ENCODE results near the gene FGFR4.

The FGFR4 gene

DNA sequence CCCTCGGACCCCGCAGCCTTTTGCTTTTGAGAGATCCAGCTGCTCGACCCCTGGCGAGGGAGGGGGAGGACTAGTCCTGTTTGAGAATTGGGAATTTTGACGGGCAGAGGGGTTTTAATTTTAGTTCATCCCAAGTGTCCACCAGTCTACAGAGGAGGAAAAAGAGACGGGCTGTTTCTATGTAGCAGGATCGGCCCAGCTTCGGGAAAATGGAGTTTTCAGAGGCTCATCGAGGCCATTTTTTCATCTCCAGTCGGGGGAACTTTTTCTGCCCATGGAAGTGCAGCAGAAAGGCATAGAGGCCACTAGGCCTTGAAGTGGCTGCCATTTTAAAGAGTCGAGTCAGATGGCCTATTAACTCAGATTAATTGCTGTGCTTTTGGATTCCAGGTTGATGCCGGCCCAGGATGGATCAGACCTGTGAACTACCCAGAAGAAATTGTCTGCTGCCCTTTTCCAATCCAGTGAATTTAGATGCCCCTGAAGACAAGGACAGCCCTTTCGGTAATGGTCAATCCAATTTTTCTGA, 48.0 kb downstream of the FGFR4 start:
- DNase-seq (ENCODE audit: low spot score): no peak
- TF ChIP-seq, protein P1, sequence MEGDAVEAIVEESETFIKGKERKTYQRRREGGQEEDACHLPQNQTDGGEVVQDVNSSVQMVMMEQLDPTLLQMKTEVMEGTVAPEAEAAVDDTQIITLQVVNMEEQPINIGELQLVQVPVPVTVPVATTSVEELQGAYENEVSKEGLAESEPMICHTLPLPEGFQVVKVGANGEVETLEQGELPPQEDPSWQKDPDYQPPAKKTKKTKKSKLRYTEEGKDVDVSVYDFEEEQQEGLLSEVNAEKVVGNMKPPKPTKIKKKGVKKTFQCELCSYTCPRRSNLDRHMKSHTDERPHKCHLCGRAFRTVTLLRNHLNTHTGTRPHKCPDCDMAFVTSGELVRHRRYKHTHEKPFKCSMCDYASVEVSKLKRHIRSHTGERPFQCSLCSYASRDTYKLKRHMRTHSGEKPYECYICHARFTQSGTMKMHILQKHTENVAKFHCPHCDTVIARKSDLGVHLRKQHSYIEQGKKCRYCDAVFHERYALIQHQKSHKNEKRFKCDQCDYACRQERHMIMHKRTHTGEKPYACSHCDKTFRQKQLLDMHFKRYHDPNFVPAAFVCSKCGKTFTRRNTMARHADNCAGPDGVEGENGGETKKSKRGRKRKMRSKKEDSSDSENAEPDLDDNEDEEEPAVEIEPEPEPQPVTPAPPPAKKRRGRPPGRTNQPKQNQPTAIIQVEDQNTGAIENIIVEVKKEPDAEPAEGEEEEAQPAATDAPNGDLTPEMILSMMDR (IDR thresholded peaks at IDR 0.05; ENCODE audit: extremely low read depth, missing control alignments): no peak

DNA sequence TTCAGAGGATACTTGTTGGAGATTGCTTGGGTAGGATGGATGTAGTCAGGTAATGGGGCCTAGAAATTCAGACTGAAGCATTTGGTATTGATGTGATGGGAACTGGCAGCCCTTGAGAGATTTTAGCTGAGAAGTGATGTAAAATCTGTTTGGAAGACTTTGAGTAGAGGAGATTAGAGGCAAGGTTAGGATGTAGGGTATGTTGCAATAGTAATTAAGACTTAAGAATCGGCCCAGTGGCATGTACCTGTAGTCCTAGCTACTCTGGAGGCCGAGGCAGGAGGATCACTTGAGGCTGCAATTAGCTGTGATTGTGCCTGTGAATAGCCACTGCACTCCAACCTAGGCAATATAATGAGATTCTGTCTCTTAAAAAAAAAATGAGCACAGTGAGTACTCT, 53.6 kb downstream of the FGFR4 start:
- no peak for DNase-seq (ENCODE audit: low spot score)
- TF ChIP-seq, protein P1 (IDR thresholded peaks at IDR 0.05; ENCODE audit: extremely low read depth, missing control alignments): no peak

DNA sequence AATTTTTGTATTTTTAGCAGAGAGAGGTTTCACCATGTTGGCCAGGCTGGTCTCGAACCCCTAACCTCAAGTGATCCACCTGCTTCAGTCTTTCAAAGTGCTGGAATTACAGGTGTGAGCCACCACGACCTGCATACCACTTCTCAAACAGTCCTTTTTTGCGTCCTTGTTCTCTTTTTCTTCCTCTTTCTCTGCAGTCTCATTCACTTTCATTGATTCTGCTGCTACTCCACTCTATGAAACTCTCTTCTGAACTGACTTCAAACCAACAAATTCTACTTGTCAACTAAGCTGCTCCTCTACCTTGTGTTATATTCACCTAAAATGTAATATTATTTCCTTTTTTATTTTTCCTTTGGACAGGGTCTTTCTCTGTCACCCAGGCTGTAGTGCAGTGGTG, 54.8 kb downstream of the FGFR4 start:
- TF ChIP-seq, protein P1 (IDR thresholded peaks at IDR 0.05; ENCODE audit: extremely low read depth, missing control alignments): no peak
- DNase-seq (ENCODE audit: low spot score): no peak

DNA sequence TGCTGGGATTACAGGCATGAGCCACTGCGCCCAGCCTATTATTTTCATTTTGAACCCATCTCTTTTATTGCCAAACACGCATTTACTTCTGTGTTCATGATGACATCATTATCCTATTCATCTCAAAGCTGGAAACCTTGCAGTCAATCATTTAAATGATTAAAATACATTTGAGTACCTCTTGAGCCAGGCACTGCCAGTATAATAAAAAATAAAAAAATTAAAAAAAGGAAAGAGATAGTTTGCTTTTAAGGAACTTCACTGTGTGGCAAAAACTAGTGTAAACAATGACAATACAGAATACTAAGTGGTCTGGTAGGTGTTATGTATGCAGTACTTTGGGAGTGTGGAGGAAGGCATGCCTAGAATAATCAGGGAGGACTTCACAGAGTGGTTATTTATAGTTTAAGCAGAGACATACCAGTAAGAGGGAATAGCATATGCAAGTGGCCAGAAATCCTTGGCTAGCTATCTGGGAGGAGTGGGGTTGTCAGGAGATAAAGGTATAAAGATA, 55.4 kb downstream of the FGFR4 start:
- TF ChIP-seq, protein P1 (IDR thresholded peaks at IDR 0.05; ENCODE audit: extremely low read depth, missing control alignments): no peak
- DNase-seq (ENCODE audit: low spot score): no peak

DNA sequence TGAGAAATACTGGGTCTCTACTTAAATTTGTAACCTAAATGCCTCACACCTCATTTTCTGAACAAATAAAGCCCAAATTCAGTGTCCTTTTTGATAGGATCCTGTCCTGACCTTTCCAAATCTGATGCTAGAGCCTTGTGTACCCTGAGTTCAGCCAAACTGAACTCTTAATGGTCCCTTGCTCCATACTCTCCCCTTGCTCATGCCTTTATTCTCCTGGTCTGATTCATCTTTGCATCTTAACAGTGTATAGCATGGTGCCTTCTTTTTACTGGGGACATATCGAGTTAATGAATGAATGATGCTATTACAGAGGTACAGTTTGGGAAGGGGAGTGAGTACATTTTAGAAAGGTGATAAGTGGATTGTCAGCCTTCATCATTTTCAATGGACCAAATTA, 56.1 kb downstream of the FGFR4 start:
- TF ChIP-seq, protein P1 (IDR thresholded peaks at IDR 0.05; ENCODE audit: extremely low read depth, missing control alignments): no peak
- DNase-seq (ENCODE audit: low spot score): no peak

DNA sequence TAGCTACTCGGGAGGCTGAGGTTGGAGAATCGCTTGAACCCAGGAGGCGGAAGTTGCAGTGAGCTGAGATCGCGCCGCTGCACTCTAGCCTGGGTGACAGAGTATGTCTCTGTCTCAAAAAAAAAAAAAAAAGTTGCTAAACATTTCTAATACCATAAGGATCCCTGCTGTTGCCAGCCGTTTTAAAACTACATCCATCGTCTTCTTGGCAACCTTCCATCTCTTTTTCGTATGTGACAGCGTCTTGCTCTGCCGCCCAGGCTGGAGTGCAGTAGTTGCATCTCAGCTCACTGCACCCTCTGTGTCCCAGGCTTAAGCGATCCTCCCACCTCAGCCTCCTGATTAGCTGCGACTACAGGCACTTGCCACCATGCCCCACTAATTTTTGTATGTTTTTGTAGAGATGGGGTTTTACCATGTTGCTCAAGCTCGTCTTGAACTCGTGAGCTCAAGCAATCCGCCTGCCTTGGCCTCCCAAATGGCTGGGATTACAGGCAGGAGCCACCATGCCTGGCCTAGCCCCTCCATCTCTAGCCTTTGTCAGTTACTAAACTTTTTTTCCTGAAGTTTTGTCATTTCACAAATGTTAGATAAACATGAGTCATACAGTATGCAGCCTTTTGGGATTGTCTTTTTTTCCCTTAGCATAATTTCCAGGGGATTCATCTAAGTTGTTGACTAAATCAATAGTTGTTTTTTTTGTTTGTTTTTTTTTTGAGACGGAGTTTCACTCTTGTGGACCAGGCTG, 60.4 kb downstream of the FGFR4 start:
- TF ChIP-seq, protein P1 (IDR thresholded peaks at IDR 0.05; ENCODE audit: extremely low read depth, missing control alignments): no peak
- no peak for DNase-seq (ENCODE audit: low spot score)

Data from GM20000 (cell line).